GM12878 (cell line): Measurements from ENCODE around the gene ATG9B. TPM values are rescaled to one million over a fixed set of nuclear protein-coding genes. Genes with fewer than 3 reads are reported as not detected.

Experiments
- ATAC-seq: fragments of 200-7000 bp; cut with Tn5 transposase; 3 replicates; pipeline ENCODE4 v1.9.1; 2020; ENCODE audit warnings: mild to moderate bottlenecking, moderate library complexity
- BruUV-seq: library from RNA; stranded (reverse); fragments of 400-500 nt; replicated peaks from 2 replicates; lab custom pipeline; 2021; lab: Mats Ljungman, UMichigan
- CTCF ChIA-PET: fragments of 300-600 bp; sonication (Branson Sonifier 250); formaldehyde crosslinking; extraction: SDS; loops from one replicate; lab custom pipeline; 2021; ENCODE audit warnings: inconsistent platforms; lab: Yijun Ruan, JAX
- POLR2A ChIA-PET: fragments of 350-600 bp; formaldehyde crosslinking; extraction: SDS; loops from one replicate; lab custom pipeline; 2021; ENCODE audit warnings: inconsistent platforms; lab: Charles Lee
- RAD21 ChIA-PET: fragments of 300-600 bp; sonication (Branson Sonifier 250); formaldehyde crosslinking; loops from one replicate; lab custom pipeline; 2023; ENCODE audit warnings: antibody characterized with exemption; ENCODE audit not compliant: unreplicated experiment; lab: Charles Lee
- SMC1A ChIA-PET: fragments of 300-600 bp; sonication (Branson Sonifier 250); formaldehyde crosslinking; loops from one replicate; lab custom pipeline; 2023; ENCODE audit not compliant: unreplicated experiment, uncharacterized antibody; lab: Charles Lee
- DNase-seq: peaks from one replicate; pipeline ENCODE4 v3.0.0-alpha.2; 2011; ENCODE audit warnings: low read depth, low spot score
- FAIRE-seq: peaks from 3 replicates; lab custom pipeline; 2011; peaks lifted over from hg19 to GRCh38; lab: Jason Lieb, UNC
- H2AFZ ChIP-seq: 2 replicates; pipeline ENCODE4 v1.6.0; 2011; ENCODE audit warnings: low read depth, low read length, control low read depth; ENCODE audit not compliant: control insufficient read depth
- H3K27ac ChIP-seq: 2 replicates; pipeline ENCODE4 v1.5.1; 2011; ENCODE audit warnings: control low read depth; ENCODE audit not compliant: control insufficient read depth, insufficient read depth
- H3K27me3 ChIP-seq, 2 experiments: replicated peaks in 1 of 2; 2 replicates each; pipeline versions ENCODE4 v1.6.0 to v1.6.1; 2011; ENCODE audit warnings: low read length in 1 of 2; ENCODE audit not compliant: control insufficient read depth in 2 of 2, insufficient read depth in 2 of 2
- H3K36me3 ChIP-seq, 2 experiments: 2 replicates each; pipeline ENCODE4 v1.5.1; 2011; ENCODE audit warnings: low read length in 1 of 2; ENCODE audit not compliant: control insufficient read depth in 2 of 2, insufficient read depth in 2 of 2
- H3K4me1 ChIP-seq: 2 replicates; pipeline ENCODE4 v1.6.1; 2011; ENCODE audit warnings: mild to moderate bottlenecking, low read length, moderate library complexity, mixed read lengths; ENCODE audit not compliant: control insufficient read depth, insufficient read depth
- H3K4me2 ChIP-seq: 2 replicates; pipeline ENCODE4 v1.6.0; 2011; ENCODE audit warnings: control low read depth; ENCODE audit not compliant: control insufficient read depth, insufficient read depth
- H3K4me3 ChIP-seq: fragments of 200-600 bp; sonication (generic); 2 replicates; pipeline ENCODE4 v1.5.1; 2016
- H3K79me2 ChIP-seq: 2 replicates; pipeline ENCODE4 v1.6.0; 2011; ENCODE audit warnings: low read length; ENCODE audit not compliant: control insufficient read depth, insufficient read depth
- H3K9ac ChIP-seq: 2 replicates; pipeline ENCODE4 v1.8.0; 2011; ENCODE audit warnings: low read length, control low read depth, mixed read lengths; ENCODE audit not compliant: control insufficient read depth, insufficient read depth
- H3K9me3 ChIP-seq: replicated peaks from 3 replicates; pipeline ENCODE4 v1.5.1; 2011; ENCODE audit warnings: mild to moderate bottlenecking, low read length; ENCODE audit not compliant: control insufficient read depth, insufficient read depth
- H4K20me1 ChIP-seq: 2 replicates; pipeline ENCODE4 v1.6.0; 2011; ENCODE audit not compliant: control insufficient read depth, insufficient read depth
- BMI1 ChIP-seq: fragments of 450-650 bp; IDR thresholded peaks from 2 replicates; pipeline ENCODE4 v1.6.1; 2016; ENCODE audit warnings: mild to moderate bottlenecking, moderate library complexity, borderline replicate concordance
- CHD1 ChIP-seq: IDR thresholded peaks from 2 replicates; pipeline ENCODE4 v1.6.1; 2012; ENCODE audit warnings: low read depth, low read length, improper control_type of control experiment
- CHD2 ChIP-seq: IDR thresholded peaks from 2 replicates; pipeline ENCODE4 v1.6.1; 2011; ENCODE audit warnings: low read depth, low read length, improper control_type of control experiment, borderline replicate concordance
- EED ChIP-seq: sonication (generic); IDR thresholded peaks from 2 replicates; pipeline ENCODE4 v1.6.1; 2016; ENCODE audit warnings: antibody characterized with exemption, low read depth
- EGR1 ChIP-seq, 2 experiments: IDR thresholded peaks; 1 replicate in 1 of 2; 2 replicates in 1 of 2; pipeline ENCODE4 v1.6.1; 2011 to 2012; ENCODE audit warnings: low read depth in 2 of 2, low read length in 2 of 2, borderline replicate concordance in 1 of 2, mild to moderate bottlenecking in 1 of 2, moderate library complexity in 1 of 2
- FOXM1 ChIP-seq: IDR thresholded peaks from 2 replicates; pipeline ENCODE4 v1.6.1; 2012; ENCODE audit warnings: low read depth, mild to moderate bottlenecking, inconsistent platforms, low read length, moderate library complexity
- HDGF ChIP-seq: fragments of 450-650 bp; IDR thresholded peaks from 2 replicates; pipeline ENCODE4 v1.6.1; 2016; ENCODE audit warnings: antibody characterized with exemption
- JUNB ChIP-seq: IDR thresholded peaks from 2 replicates; pipeline ENCODE4 v1.6.1; 2016; ENCODE audit warnings: antibody characterized with exemption, mild to moderate bottlenecking
- KAT2A ChIP-seq: conservative IDR thresholded peaks from 2 replicates; pipeline ENCODE4 v1.6.1; 2011; ENCODE audit warnings: low read depth, low read length; ENCODE audit not compliant: control insufficient read depth
- KDM1A ChIP-seq: fragments of 200-600 bp; sonication (generic); IDR thresholded peaks from 2 replicates; pipeline ENCODE4 v1.6.1; 2016; ENCODE audit warnings: borderline replicate concordance
- NKRF ChIP-seq: fragments of 450-650 bp; conservative IDR thresholded peaks from 2 replicates; pipeline ENCODE4 v1.6.1; 2017; ENCODE audit warnings: mild to moderate bottlenecking, moderate library complexity
- NR2C2 ChIP-seq: IDR thresholded peaks from 2 replicates; pipeline ENCODE4 v1.6.1; 2011; ENCODE audit warnings: borderline replicate concordance, low read depth; ENCODE audit not compliant: control insufficient read depth, insufficient read length
- PAX5 ChIP-seq: IDR thresholded peaks from 2 replicates; pipeline ENCODE4 v1.6.1; 2011; ENCODE audit warnings: low read depth, low read length, borderline replicate concordance
- PAX8 ChIP-seq: fragments of 450-650 bp; IDR thresholded peaks from 2 replicates; pipeline ENCODE4 v1.6.1; 2017; ENCODE audit warnings: mild to moderate bottlenecking, moderate library complexity
- SIN3A ChIP-seq: IDR thresholded peaks from 2 replicates; pipeline ENCODE4 v1.6.1; 2012; ENCODE audit warnings: low read depth, low read length, improper control_type of control experiment
- SUPT20H ChIP-seq: IDR thresholded peaks from 2 replicates; pipeline ENCODE4 v1.6.1; 2011; ENCODE audit warnings: low read depth, mild to moderate bottlenecking, low read length, moderate library complexity, borderline replicate concordance; ENCODE audit not compliant: control insufficient read depth
- SUZ12 ChIP-seq: fragments of 200-600 bp; sonication (generic); IDR thresholded peaks from one replicate; pipeline ENCODE4 v1.6.1; 2018; ENCODE audit warnings: antibody characterized with exemption, mild to moderate bottlenecking; ENCODE audit not compliant: unreplicated experiment
- YY1 ChIP-seq: IDR thresholded peaks from 2 replicates; pipeline ENCODE4 v1.6.1; 2011; ENCODE audit warnings: low read depth, mild to moderate bottlenecking, low read length
- ZNF622 ChIP-seq: fragments of 450-650 bp; IDR thresholded peaks from 2 replicates; pipeline ENCODE4 v1.6.1; 2017; ENCODE audit warnings: mild to moderate bottlenecking, inconsistent platforms
- WGBS: methylation state at CpG from one replicate; pipeline ENCODE4 v1.1.6; 2016; ENCODE audit warnings: low lambda C conversion rate; ENCODE audit not compliant: insufficient replicate concordance, insufficient coverage; ENCODE audit errors: missing lambda C conversion rate; 5-methylcytosine and 5-hydroxymethylcytosine counted together
- in situ Hi-C: fragments of 300-500 bp; cut with MboI; formaldehyde crosslinking; loops from 9 replicates; pipeline ENCODE4 v1.14.3; 2018; ENCODE audit warnings: mixed read lengths
- intact Hi-C: fragments of 100-400 bp; cut with micrococcal nuclease; formaldehyde crosslinking; loops from one replicate; pipeline ENCODE4 v1.14.2; 2022; ENCODE audit not compliant: unreplicated experiment
- polyA plus RNA-seq, 11 experiments: library from polyadenylated mRNA; depleted of rRNA in 4 of 11; unstranded in 6 of 11; stranded (reverse) in 5 of 11; fragments of >200 nt; fragmentation: Nextera tagmentation in 4 of 11; fragmentation: Illumina TruSeq in 1 of 11; extraction: Ambion mirVana in 4 of 11; extraction: Trizol in 1 of 11; gene quantifications; 1 replicate in 1 of 11; 2 replicates in 10 of 11; pipeline versions ENCODE4 v1.2.1 to v1.2.3, GENCODE V29; 2011 to 2016; ENCODE audit warnings: inconsistent platforms in 2 of 11, missing spikeins in 2 of 11, low read depth in 1 of 11
- total RNA-seq, 4 experiments: library from RNA; depleted of rRNA in 3 of 4; stranded (reverse); fragments of >200 nt in 3 of 4; fragmentation: Illumina TruSeq in 1 of 4; extraction: Trizol in 1 of 4; gene quantifications; 2 replicates each; pipeline versions ENCODE4 v1.2.1 to v1.2.3, GENCODE V29; 2013 to 2021

ATG9B gene
- total and polyA plus RNA-seq, 10 of the 15 experiments (the other 5 are each of a cell fraction or from before 2014, with no cell fraction given): 0.01 to 0.83 (median 0.12) TPM; not detected in 2

DNA sequence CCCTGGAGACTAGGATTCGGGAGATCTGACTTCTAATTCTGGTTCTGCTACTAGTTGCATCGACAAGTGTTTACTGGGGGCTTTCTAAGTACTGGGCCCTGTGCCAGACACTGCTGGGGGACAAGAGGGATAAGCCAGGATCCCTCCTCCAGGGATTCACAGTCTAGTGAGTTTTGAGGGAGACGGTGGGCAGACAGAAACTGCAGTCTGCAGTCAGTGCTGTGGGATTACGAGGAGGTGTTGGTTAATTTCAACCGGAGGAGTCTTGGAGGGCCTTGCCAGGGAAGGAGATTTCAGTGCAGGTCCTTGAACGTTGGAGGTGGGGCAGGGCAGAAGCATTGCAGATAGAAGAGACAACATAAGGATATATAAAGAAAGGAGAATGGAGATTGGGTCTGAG is 42.6 kb downstream of the ATG9B start (continued):
- no peak for TF ChIP-seq NKRF
- TF ChIP-seq NR2C2: no peak
- TF ChIP-seq, all 136 proteins: peak for 0

GRCh38 chr7:150980663-150981062 is 43.6 kb downstream of the ATG9B start:
- DNase-seq: no peak
- ChIA-PET CTCF (interaction anchor here (0.6 to 2.4 kb wide), 3 partner anchors 18 to 84 kb away, joined by 3 to 7 read pairs (median 3); no protein-coding TSS in a partner anchor), SMC1A (interaction anchor here (0.9 kb wide), 1 partner anchor 15 kb away, joined by 3 read pairs; no protein-coding TSS in a partner anchor), RAD21 (interaction anchor here (0.8 kb wide), 1 partner anchor 18 kb away, joined by 3 read pairs; no protein-coding TSS in a partner anchor), POLR2A (no interaction called here)
- H3K79me2 ChIP-seq: no peaks in the 10 kb centered on the region
- no peaks in the 10 kb centered on the region for H3K4me1 ChIP-seq
- no peak for FAIRE-seq
- H4K20me1 ChIP-seq: no peaks in the 10 kb centered on the region
- TF ChIP-seq EED (no peak), FOXM1 (no peak), BMI1 (no peak), JUNB (no peak), SUPT20H (no peak), NR2C2 (no peak), SIN3A (no peak), KDM1A (no peak), HDGF (no peak), PAX8 (no peak), EGR1 (IDR thresholded peaks at IDR 0.05; ENCODE audit: borderline replicate concordance in 1 of 2, low read depth in 2 of 2, low read length in 2 of 2) (no peak), CHD2 (no peak), PAX5 (no peak), KAT2A (no peak), CHD1 (no peak), ZNF622 (no peak), SUZ12 (no peak), YY1 (no peak)
- no peak overlapping the region for H3K4me3 ChIP-seq
- no peak overlapping the region for H3K9ac ChIP-seq
- no peak for ATAC-seq
- WGBS: 33% methylated on average over 2 of the region's 2 CpGs
- BruUV-seq: no TSS peak
- H3K36me3 ChIP-seq: no peaks in the 10 kb centered on the region
- no peak overlapping the region for H3K4me2 ChIP-seq
- H3K27me3 ChIP-seq: peaks cover 7 to 9% of the 10 kb centered on the region in 2 experiments
- H2AFZ ChIP-seq: no peak overlapping the region
- in situ Hi-C loops (no loop called here), intact Hi-C loops (loop anchor here (5.0 kb wide), 1 partner anchor 533 kb away; no protein-coding TSS in a partner anchor)
- no peak overlapping the region for H3K27ac ChIP-seq
- H3K9me3 ChIP-seq: no peaks in the 10 kb centered on the region
